Breast epithelium (tissue), 4 donors: Measurements from ENCODE around the gene TTC12. TPM values are rescaled to one million over a fixed set of nuclear protein-coding genes. Genes with fewer than 3 reads are reported as not detected.
A peak's percentile ranks its signal among the peaks of the same experiment; 100 is the strongest.

Experiments
- DNase-seq, 2 donors: peaks; one replicate each; pipeline ENCODE4 v3.0.0-alpha.2; 2019; ENCODE audit warnings: low spot score in 2 of 2
- H3K27ac ChIP-seq, 2 donors: fragments of 200-600 bp; sonication (generic) in 1 of 2; one replicate each; pipeline ENCODE4 v1.5.1; 2016 to 2019; ENCODE audit warnings: mild to moderate bottlenecking in 1 of 2
- H3K27me3 ChIP-seq, 2 donors: fragments of 200-600 bp; sonication (generic) in 1 of 2; one replicate each; pipeline versions ENCODE4 v1.5.1 to v1.6.0; 2017 to 2019; ENCODE audit warnings: control low read depth in 1 of 2, mild to moderate bottlenecking in 1 of 2
- H3K36me3 ChIP-seq: fragments of 200-600 bp; one replicate; pipeline ENCODE4 v1.5.1; 2019
- H3K4me1 ChIP-seq, 2 donors: fragments of 200-600 bp; sonication (generic); one replicate each; pipeline ENCODE4 v1.5.1; 2016 to 2019; ENCODE audit warnings: control low read depth in 1 of 2
- H3K4me3 ChIP-seq, 3 donors: fragments of 200-600 bp; sonication (generic); 1 replicate in 2 of 3; 2 replicates in 1 of 3; pipeline ENCODE4 v1.5.1; 2016 to 2019; ENCODE audit warnings: mild to moderate bottlenecking in 3 of 3, moderate library complexity in 2 of 3
- H3K9me3 ChIP-seq, 2 donors: fragments of 200-600 bp; sonication (generic) in 1 of 2; one replicate each; pipeline ENCODE4 v1.5.1; 2016 to 2019; ENCODE audit warnings: control low read depth in 1 of 2
- POLR2A ChIP-seq: fragments of 450-650 bp; IDR thresholded peaks from one replicate; pipeline ENCODE4 v1.6.1; 2016; ENCODE audit warnings: antibody characterized with exemption, mild to moderate bottlenecking, moderate library complexity
- POLR2AphosphoS5 ChIP-seq, 3 donors: sonication (generic); formaldehyde crosslinking; IDR thresholded peaks; one replicate each; pipeline ENCODE4 v1.6.1; 2017; ENCODE audit warnings: antibody characterized with exemption in 3 of 3
- intact Hi-C: fragments of 100-400 bp; cut with DNase I; formaldehyde crosslinking; loops from one replicate; pipeline ENCODE4 v1.15.1; 2023; ENCODE audit warnings: low total_unique reads
- total RNA-seq, 3 donors: library from RNA; depleted of rRNA; stranded (reverse); fragments of >200 nt; gene quantifications; one replicate each; pipeline ENCODE4 v1.1.0, GENCODE V29; 2016
- TF ChIP-seq, protein P1 (sequence below), 3 donors: fragments of 450-650 bp; IDR thresholded peaks; one replicate each; pipeline ENCODE4 v1.5.1; 2016 to 2017; ENCODE audit warnings: antibody characterized with exemption in 3 of 3, mild to moderate bottlenecking in 3 of 3, moderate library complexity in 3 of 3

The TTC12 gene
- total RNA-seq, 3 donors from 2014 or later, result 12.3 to 48.4 (median 43.6) TPM

DNA sequence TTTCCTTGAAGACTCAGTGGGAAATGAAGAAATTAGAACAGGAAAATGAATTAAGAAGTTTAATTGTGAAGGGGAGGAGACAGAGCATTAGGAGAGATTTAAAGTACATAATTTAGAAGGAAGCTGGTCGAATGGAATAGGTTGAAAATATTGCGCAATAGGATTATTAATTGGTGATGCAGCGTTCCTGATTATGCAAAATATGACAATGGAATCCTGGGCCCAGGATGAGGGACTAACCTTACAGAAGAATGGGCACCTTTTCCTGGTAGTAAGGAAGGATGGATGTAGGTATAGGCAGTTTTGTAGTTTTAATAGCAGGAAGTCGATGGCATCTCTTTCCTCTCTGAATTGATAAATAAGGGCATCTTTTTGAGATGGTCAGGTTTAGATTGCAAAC is 7.8 kb downstream of the TTC12 start:
- no peaks in the 10 kb centered on the region for H3K27me3 ChIP-seq
- H3K27ac ChIP-seq, result no peak overlapping the region
- no peaks in the 10 kb centered on the region for H3K9me3 ChIP-seq
- no peaks in the 10 kb centered on the region for H3K4me1 ChIP-seq
- TF ChIP-seq POLR2AphosphoS5 (IDR thresholded peaks at IDR 0.05) (no peak), POLR2A (no peak)
- TF ChIP-seq, protein P1, sequence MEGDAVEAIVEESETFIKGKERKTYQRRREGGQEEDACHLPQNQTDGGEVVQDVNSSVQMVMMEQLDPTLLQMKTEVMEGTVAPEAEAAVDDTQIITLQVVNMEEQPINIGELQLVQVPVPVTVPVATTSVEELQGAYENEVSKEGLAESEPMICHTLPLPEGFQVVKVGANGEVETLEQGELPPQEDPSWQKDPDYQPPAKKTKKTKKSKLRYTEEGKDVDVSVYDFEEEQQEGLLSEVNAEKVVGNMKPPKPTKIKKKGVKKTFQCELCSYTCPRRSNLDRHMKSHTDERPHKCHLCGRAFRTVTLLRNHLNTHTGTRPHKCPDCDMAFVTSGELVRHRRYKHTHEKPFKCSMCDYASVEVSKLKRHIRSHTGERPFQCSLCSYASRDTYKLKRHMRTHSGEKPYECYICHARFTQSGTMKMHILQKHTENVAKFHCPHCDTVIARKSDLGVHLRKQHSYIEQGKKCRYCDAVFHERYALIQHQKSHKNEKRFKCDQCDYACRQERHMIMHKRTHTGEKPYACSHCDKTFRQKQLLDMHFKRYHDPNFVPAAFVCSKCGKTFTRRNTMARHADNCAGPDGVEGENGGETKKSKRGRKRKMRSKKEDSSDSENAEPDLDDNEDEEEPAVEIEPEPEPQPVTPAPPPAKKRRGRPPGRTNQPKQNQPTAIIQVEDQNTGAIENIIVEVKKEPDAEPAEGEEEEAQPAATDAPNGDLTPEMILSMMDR (IDR thresholded peaks at IDR 0.05), result no peak
- DNase-seq, result no peak
- H3K36me3 ChIP-seq, result no peaks in the 10 kb centered on the region
- no peak overlapping the region for H3K4me3 ChIP-seq
- intact Hi-C loops, result no loop called here

DNA sequence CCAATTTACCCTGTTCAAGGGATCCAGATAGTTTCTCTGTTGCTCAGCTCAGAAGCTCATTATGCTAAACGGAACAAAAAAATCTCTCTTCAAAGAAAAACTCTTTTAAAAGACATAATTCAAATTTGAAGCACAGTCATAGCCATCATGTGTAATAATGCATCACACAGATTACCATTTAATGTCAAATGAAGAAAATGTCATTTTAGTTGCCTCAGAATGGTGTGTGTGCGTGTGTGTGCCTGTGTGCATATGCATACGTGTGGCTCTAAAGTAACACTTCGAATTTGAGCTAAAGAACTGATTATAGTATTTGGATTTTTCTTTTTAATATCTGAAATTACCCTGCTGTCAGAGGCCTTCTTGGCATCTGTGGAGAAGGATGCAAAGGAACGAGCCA is 9.9 kb downstream of the TTC12 start:
- Histone ChIP-seq H3K36me3 (no peaks in the 10 kb centered on the region), H3K27ac (no peak overlapping the region), H3K27me3 (no peaks in the 10 kb centered on the region), H3K4me1 (no peaks in the 10 kb centered on the region), H3K9me3 (no peaks in the 10 kb centered on the region), H3K4me3 (no peak overlapping the region)
- TF ChIP-seq POLR2AphosphoS5 (IDR thresholded peaks at IDR 0.05) (no peak), POLR2A (no peak)
- intact Hi-C loops, result no loop called here
- DNase-seq, result no peak

DNA sequence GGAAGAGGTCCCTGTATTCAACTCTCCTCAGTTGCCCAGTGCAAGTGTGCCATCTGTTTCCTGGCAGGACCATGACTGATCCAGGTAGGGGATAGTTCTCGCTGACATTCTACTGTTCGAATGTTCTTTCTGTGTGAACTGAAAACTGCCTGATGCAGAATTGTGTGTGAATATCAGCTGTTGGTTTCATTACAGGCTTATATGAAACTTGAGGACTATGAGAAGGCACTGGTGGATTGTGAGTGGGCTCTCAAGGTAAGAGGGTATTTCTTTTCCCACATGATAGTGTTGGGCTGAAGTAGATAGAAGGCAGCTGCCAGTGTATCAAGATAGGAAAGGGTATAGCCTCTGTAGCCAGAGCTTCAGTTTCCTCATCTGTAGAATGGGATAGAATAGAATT is 15.3 kb downstream of the TTC12 start:
- Histone ChIP-seq H3K9me3 (no peaks in the 10 kb centered on the region), H3K27ac (no peak overlapping the region), H3K27me3 (no peaks in the 10 kb centered on the region), H3K36me3 (peaks cover 2% of the 10 kb centered on the region), H3K4me1 (no peaks in the 10 kb centered on the region), H3K4me3 (no peak overlapping the region)
- intact Hi-C loops, result no loop called here
- DNase-seq, result no peak
- TF ChIP-seq POLR2A, result no peak
- TF ChIP-seq, protein P1 (IDR thresholded peaks at IDR 0.05), result no peak
- no peak for TF ChIP-seq POLR2AphosphoS5 (IDR thresholded peaks at IDR 0.05)

DNA sequence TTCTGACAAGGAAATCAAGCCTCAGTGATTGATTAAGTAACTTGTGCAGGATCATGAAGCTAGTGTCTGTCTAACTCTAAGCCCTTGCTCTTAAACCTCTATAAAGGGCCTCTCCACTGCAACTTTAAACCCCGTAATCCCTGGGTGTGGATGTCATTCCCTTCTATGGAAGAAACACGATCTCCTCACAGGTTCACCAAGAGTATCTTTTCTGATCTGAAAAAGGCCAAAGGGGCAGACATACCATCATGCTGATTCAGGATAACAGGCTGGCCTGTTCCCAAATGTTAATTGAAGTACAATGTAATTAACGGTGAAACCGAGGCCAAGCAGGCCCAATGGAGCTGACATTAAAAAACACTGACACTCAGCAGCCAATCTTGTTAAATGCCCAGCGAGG is 17.1 kb downstream of the TTC12 start:
- Histone ChIP-seq H3K4me1 (no peaks in the 10 kb centered on the region), H3K27ac (no peak overlapping the region), H3K36me3 (peaks cover 4% of the 10 kb centered on the region), H3K4me3 (no peak overlapping the region), H3K9me3 (no peaks in the 10 kb centered on the region), H3K27me3 (no peaks in the 10 kb centered on the region)
- intact Hi-C loops, result no loop called here
- TF ChIP-seq, protein P1 (IDR thresholded peaks at IDR 0.05), result no peak
- TF ChIP-seq POLR2A (no peak), POLR2AphosphoS5 (IDR thresholded peaks at IDR 0.05) (no peak)
- no peak for DNase-seq

DNA sequence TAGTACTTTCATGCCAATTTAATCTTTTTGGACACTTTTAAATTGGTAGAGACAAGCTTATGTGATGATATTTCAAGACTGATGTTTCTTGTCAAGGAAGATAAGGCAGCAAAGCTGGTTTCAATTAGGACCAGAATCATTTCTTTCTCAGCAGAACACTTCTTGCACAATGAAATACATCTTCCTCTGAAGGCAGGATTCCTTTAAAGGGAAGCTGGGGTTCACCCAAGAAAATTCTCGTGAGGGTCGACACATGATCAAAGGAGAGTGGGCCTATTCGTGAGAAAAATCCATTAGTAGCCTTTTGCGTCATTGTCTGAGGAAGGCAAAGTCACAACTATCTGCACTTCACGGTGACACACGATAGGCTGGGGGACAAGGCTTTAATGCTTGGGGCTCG is 17.6 kb downstream of the TTC12 start:
- Histone ChIP-seq H3K27me3 (no peaks in the 10 kb centered on the region), H3K4me1 (no peaks in the 10 kb centered on the region), H3K27ac (no peak overlapping the region), H3K36me3 (peaks cover 10% of the 10 kb centered on the region), H3K4me3 (no peak overlapping the region), H3K9me3 (no peaks in the 10 kb centered on the region)
- intact Hi-C loops, result no loop called here
- DNase-seq, result no peak
- TF ChIP-seq POLR2A, result no peak
- TF ChIP-seq, protein P1 (IDR thresholded peaks at IDR 0.05), result no peak
- peak in 1 of 3 donors; percentile 63 for TF ChIP-seq POLR2AphosphoS5 (IDR thresholded peaks at IDR 0.05)
